ENCODE measurements around the gene NFATC3.

NFATC3 gene

DNA sequence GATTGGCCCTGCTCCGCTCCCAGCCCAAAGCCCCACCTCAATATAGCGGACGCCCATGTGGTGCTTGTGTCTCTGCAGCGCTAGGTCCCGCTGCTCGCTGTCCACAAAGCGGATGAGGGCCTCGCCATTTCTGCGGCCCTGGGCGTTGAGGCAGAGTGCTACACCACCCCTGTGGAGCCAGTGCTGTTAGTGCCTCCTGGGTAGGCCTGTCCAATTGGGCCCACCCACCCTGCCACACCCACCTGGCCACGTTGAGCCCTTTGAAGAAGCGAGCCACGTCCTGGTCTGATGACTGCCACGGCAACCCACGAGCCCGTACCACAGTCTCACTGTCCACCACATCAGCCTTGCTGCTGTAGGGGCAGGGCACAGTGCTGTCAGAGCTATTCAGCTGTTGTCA is 147.2 kb downstream of the NFATC3 start:
- no peak overlapping the region for H3K4me3 ChIP-seq (replicated peaks; ENCODE audit: low read depth, low read length)
- TF ChIP-seq, protein P1, sequence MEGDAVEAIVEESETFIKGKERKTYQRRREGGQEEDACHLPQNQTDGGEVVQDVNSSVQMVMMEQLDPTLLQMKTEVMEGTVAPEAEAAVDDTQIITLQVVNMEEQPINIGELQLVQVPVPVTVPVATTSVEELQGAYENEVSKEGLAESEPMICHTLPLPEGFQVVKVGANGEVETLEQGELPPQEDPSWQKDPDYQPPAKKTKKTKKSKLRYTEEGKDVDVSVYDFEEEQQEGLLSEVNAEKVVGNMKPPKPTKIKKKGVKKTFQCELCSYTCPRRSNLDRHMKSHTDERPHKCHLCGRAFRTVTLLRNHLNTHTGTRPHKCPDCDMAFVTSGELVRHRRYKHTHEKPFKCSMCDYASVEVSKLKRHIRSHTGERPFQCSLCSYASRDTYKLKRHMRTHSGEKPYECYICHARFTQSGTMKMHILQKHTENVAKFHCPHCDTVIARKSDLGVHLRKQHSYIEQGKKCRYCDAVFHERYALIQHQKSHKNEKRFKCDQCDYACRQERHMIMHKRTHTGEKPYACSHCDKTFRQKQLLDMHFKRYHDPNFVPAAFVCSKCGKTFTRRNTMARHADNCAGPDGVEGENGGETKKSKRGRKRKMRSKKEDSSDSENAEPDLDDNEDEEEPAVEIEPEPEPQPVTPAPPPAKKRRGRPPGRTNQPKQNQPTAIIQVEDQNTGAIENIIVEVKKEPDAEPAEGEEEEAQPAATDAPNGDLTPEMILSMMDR (IDR thresholded peaks at IDR 0.05; ENCODE audit: low read depth, low read length, missing control alignments) = no peak
- no peak for DNase-seq (ENCODE audit: extremely low read depth, low read depth)

DNA sequence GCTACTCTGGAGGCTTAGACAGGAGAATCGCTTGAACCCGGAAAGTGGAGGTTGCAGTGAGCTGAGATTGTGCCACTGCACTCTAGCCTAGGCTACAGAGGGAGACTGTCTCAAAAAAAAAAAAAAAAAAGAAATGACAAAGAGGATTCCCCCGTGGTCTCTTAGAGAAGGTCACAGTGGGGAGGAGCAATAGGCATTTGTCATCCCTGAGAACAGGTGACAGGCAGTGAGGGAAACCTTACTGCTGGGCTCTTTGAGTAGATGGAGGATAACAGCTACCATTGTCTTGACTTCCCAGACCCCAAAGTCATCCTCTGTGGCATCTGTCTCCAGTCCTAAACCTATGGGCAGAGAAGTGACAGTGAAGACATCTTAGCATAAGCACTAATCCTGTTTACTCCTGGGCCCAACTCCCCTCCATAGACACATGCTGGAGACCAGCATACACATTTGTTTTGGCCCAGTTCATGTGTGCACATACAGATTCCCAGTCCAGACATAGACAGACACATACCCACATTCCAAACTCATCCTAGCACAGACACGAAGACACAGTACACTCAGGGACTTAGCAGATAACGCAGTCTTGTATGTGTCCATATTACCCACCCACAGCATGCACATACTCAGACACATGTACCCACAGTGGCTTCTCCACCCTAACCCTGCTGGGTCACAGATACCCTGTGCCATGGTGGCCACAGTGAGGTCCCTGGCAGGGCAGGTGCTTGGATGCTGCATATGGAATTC is 148.1 kb downstream of the NFATC3 start:
- TF ChIP-seq, protein P1 (IDR thresholded peaks at IDR 0.05; ENCODE audit: low read depth, low read length, missing control alignments) = no peak
- no peak for DNase-seq (ENCODE audit: extremely low read depth, low read depth)
- H3K4me3 ChIP-seq (replicated peaks; ENCODE audit: low read depth, low read length) = no peak overlapping the region

DNA sequence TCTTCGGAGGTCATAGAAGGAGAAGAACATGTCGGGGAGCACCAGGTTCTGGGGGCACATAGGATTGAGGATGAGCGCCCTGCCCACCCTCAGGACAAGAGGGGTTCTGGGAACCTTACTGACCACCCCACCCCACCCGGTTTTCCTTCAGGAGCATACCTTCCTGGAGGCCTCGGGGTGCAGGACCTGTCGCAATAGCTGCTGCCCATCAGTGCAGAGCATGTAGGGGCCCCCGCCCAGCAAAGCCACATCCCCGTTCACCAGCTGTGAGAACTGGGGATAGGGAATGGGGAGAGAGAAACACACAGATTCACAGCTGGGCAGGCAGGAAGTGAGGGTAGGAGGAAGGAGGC is 148.6 kb downstream of the NFATC3 start:
- TF ChIP-seq, protein P1 (IDR thresholded peaks at IDR 0.05; ENCODE audit: low read depth, low read length, missing control alignments) = no peak
- H3K4me3 ChIP-seq (replicated peaks; ENCODE audit: low read depth, low read length) = no peak overlapping the region
- DNase-seq (ENCODE audit: extremely low read depth, low read depth) = no peak

DNA sequence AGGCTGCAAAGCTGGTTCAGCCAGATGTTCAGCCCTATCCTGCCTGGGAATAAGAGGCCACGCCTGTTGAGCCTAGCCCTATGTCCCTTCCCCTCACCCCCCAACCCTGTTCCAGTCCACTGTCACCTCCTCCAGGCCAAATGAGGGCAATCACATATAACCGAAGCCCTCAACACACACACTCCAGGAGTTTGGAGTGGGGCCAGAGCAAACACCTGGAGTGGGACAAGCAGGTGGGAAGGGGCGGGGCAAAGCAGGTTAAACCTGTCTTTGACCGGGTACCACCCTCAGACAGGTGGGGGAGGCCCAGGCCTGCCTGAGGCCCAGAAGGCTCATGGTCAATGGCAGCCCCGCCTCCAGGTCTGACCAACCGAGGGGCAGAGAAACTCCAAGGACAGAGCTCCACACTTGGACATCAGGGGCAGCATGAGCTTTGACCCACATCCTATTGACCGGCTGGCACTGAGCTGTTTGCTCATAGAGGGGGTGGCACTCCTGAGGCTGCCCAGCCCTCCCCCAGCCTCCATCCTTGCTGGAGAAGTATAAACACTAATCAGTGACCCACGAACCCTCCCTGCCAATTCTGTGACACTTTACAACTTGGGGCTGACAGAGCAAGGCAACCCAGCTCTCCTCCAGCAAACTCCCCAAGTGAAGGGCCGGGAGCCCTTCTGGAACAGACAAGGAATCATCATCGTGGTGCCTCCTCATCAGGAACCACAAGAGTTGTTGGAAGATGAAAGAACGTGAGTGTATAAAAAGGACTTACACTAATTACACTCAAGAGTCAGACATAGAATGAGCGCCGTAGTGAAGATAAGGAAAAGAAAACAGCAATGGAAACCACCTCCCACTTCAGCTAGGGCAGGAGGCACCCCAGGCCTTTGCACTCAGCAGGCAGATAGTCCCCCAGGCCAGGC is 149.3 kb downstream of the NFATC3 start:
- DNase-seq (ENCODE audit: extremely low read depth, low read depth) = peak; percentile 44
- no peak overlapping the region for H3K4me3 ChIP-seq (replicated peaks; ENCODE audit: low read depth, low read length)
- TF ChIP-seq, protein P1 (IDR thresholded peaks at IDR 0.05; ENCODE audit: low read depth, low read length, missing control alignments) = no peak

DNA sequence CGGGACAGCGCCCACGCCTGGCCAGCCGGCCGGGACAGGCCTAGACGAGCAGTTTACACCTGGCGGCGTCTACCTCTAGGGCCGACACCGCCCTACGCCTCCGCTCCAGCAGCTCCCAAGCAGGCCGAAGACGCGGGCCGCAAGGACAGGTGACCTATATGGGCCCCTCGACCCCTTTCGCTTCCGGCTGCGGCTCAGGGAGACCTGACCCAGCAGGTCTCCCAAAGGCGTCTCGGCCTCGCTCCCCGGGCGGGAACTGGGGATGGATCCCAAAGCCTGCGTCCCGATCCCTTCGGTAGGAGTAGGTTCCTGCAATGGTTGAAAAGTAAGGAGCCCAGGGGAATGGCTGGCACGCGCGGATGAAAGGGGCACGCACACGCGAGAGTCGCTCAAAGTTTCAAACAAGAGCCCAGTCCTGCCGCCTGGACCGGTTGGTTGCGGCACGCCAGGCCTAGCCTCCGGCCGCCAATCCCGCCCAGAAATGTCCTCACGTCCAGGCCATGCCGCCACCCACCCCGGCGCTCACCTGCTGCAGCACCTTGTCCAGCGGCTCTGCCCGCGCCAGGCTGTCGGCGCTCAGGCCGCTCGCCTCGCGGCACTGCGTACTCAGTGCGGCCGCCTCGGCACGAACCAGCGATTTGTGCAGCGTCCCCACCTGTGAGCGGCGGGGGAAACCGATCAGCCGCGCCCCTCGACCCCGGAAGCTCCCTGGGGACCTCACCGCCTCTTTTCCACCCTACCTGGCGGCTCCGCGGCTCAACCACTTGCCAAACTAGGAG is 150.1 kb downstream of the NFATC3 start:
- H3K4me3 ChIP-seq (replicated peaks; ENCODE audit: low read depth, low read length) = no peak overlapping the region
- no peak for DNase-seq (ENCODE audit: extremely low read depth, low read depth)
- TF ChIP-seq, protein P1 (IDR thresholded peaks at IDR 0.05; ENCODE audit: low read depth, low read length, missing control alignments) = no peak

DNA sequence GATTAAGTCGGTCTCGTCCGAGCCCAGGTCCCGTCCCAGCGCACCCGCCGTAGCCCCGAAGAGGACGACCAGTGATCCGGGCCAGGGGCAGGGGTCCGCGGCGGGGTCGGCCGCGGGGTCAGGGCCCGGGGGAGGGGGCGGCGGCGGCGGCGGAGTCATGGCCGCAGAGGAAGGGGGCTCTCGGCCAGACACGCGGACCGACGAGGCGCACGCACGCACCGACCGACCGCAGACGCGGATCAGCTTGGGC is 150.6 kb downstream of the NFATC3 start, which contains the start of gene ESRP2:
Gene ESRP2, minus strand, starts transcription at position 241 of the 250 bp plus-strand sequence. Its CDS starts 82 bp downstream, at position 159.
- TF ChIP-seq, protein P1 (IDR thresholded peaks at IDR 0.05; ENCODE audit: low read depth, low read length, missing control alignments) = no peak
- H3K4me3 ChIP-seq (replicated peaks; ENCODE audit: low read depth, low read length) = peak within 1 kb of the TSS; percentile 45
- no peak for DNase-seq (ENCODE audit: extremely low read depth, low read depth)
